Activated CD8-positive, alpha-beta memory T cell treated with anti-CD3 and anti-CD28 coated beads for 48 hours (primary cell): Measurements from ENCODE around the gene RCVRN.
"Not testable (repeated sequence)": the region's sequence is repeated elsewhere in the genome, so short reads cannot be mapped to it uniquely, and the experiment has no call there.

Experiments used
- DNase-seq, 3 experiments: peaks; one replicate each; pipeline ENCODE4 v3.0.0-alpha.2; 2020; ENCODE audit warnings: low read depth in 2 of 3, low spot score in 2 of 3

RCVRN gene

DNA sequence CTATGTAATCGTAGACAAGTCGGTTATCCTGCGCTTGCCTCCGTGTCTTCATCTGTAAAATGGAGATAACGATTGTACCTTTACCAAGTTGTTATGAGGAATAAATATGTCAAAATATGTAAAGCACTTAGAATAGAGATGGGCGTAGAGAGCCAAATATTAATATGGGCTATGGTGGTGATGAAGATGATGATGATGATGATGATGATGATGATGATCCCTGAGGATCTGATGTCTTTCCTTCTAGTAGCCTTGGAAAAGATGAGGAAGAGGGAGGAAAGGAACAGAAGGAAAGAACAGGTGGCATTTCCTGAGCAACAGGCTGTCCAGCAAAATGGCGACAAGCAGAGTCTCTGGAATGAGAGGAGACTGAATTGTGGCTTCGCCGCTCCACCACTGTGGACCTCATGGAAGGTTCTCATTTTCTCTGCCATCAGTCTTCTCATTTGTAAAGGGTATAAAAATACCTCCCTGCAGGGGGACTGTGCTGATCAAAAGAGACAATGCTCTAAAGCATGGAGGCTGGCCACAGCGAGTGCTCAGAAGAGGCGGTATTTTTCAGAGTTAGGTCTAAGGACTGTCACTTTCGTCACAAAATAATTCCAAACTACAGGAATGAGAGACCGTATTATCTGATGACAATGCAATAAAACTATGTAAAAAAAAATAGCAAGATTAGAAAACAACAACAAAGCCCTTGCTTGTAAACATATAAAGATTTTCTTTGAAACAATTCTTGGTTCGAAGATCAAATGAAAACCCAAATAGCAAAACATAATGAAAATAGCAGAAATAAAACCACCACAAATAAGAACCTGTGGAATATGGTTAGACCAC, 17.2 kb upstream of the RCVRN start:
- no peak for DNase-seq

DNA sequence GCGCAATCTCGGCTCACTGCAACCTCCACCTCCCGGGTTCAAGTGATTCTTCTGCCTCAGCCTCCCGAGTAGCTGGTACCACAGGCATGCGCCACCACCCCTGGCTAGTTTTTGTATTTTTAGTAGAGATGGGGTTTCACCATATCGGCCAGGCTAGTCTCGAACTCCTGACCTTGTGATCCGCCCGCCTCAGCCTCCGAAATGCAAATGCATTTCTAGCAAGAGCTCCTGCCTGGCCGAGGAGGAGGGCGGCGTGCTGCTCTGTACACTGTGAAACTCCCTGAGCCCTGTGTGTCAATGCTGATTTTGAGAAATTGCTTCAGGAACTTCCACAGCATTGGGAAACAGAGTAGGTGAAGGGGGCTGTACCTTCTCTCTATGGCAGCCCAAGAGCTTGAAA, 16.1 kb upstream of the RCVRN start:
- DNase-seq: not testable (repeated sequence)

- DNase-seq: no peak
These were observed 13.8 kb upstream of the RCVRN start for GRCh38 chr17:9918804-9919352.

- no peak for DNase-seq
These were observed 13.3 kb upstream of the RCVRN start for GRCh38 chr17:9918352-9918751.

GRCh38 chr17:9917801-9918200, 12.7 kb upstream of the RCVRN start:
- no peak for DNase-seq

DNA sequence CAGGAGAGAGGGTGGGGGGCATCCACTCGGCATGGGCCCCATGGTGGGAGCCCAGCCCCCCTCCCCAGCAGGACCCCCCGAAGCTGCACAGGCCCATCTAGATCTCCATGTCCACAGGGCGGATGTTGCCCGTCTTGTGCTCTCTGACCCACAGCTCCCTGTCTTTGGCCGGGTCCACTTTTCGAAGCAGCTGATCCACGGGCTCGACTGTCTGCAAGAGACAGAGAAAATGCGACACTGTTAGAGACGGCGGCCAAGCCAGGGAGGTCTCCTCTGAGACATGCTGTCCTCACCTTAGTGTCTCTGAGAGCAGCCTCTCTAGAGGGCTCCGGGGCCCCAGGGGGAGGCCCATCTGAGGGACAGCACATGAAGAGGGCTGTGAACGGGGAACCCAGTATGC, 12.1 kb upstream of the RCVRN start:
- DNase-seq: no peak

DNA sequence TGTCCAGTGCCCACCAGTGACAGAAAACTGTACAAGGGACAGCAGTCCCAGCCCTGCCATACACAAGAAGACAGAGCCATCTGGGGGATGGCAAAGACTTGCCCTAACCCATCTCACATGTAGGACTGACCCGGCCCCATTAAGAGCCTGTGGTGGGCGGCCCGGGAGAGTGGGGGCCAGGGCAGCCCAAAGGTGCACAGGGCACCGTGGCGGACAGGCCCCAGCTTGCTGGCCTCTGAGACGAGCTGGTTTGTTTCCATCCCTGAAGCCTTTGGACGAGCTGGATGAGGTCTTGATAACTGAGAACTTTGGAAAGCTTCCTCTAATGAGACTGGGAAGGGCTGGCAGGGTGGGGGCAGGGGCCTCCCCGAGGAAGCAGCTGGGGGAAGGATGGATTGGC, 11.0 kb upstream of the RCVRN start:
- no peak for DNase-seq

GRCh38 chr17:9913476-9913875, 8.4 kb upstream of the RCVRN start:
- DNase-seq: no peak

DNA sequence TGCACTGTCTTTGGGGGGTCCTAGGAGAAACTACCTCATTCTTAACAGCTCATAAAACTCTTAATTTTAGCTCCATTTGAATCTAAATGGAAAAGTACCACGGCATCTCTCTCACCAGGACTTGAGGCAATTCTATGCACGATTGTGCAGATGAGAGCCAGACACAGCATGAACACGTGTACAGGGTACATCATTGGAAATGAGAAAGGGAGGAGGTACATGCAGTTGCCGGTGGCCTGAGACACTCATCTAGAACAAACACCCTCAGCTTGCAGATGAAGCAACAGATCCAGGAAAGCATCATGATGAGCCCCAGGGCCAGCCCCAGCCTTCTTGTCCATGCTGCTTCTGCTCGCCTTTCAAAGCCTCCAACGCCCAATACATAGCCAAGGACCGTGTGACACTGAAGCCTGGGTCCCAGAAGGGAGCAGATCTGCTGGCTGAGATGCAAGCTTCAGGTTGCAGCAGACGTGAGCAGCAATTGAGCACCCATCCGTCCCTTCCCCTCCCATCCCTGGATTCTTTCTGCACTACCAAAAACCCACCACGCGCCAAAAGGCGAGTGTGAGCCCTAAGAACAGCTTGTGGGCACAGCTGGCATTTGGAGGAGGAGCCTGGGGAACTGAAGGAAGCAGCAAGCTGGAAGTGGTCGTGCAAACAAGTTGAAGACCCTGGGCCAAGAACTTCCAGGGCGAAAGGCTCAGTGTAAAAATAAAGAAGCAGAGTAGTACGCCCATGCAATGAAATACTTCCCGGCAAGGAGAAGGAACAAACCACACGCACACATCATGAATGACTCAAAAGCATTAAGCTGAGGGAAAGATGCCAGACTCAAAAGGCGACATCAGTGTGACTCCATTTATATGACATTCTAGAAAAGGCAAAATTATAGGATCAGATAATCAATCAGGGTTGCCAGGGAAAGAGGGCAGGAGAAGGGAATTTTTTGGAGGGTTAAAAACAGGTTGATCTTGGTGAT, 7.3 kb upstream of the RCVRN start:
- no peak for DNase-seq

DNA sequence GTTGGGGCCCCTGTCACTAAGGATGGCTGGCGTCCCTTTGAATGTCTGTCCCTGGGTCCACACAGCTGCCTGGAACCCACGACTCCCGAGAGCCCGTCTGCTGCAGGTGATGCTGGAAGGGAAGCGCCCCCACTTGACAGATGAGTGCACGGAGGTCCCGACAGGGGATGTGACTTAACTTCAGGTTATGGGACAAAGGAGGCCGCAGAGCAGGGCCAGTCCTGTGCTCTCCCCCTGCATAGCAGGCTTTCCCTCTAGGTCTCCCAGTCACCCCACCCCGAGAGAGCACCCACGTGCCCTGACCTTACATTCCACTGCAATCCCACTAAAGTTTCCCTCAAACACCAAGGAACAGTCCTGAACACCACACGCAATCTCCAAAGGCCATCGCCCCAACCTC, 6.0 kb upstream of the RCVRN start:
- no peak for DNase-seq

- no peak for DNase-seq
These were observed 3.6 kb upstream of the RCVRN start for GRCh38 chr17:9908649-9909042.

- DNase-seq: no peak
These were observed 3.0 kb upstream of the RCVRN start for GRCh38 chr17:9907883-9908648.

- no peak for DNase-seq
These were observed 2.1 kb upstream of the RCVRN start for GRCh38 chr17:9907131-9907530.

DNA sequence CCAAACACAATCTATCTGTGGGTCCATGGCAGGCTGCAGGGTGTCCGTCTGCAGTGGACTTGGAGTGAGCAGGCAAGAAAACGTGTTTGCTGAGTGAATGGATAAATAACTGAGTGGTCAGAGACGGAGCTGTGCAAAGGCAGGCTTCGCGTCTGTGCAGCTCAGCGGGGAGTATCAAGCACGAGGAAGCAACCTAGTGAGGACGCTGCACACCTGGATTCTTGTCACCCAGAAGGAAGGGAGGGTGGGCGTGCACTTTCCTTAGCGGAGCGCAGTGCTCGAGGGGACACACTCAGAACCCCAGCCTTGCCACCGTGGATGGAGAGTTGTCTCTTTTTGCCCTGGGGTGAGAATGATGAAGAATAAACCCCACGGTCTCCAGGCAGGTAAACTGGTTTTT, 1.5 kb upstream of the RCVRN start:
- DNase-seq: no peak

GRCh38 chr17:9905902-9906301, 831 bp upstream of the RCVRN start:
- DNase-seq: no peak

DNA sequence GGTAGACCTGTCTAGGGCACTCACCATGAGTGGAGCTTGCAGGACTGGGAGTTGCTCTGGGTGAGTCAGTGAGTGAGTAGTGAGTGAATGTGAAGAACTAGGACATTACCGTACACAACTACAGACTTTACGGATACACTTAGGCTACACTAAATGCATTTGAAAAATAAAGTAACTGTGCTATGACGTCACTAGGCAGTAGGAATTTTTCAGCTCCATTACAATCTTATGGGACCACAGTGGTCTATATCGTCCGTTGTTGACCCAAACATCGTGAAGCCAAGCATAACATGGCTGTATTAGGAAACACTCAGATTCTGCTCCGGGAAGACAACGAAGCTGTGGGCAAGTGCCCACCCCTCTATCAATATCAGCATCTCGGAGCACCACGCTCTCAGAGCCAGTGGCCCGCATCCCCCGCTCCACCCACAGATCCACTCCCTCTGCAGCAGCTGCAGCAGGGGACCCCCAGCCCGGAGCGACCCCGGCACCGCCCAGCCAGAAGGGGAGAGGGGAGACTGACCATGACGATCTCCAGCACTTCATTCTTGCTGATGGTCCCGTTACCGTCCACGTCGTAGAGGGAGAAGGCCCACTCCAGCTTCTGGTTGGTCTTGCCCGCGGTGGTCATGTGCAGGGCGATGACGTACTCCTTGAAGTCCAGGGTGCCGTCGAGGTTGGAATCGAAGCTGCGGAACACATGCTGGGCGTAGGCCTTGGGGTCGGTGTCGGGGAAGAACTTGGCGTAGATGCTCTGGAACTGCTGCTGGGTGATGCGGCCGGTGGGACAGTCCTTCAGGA, 594 bp downstream of the RCVRN start:
- no peak for DNase-seq

GRCh38 chr17:9902120-9902519, 3.0 kb downstream of the RCVRN start:
- no peak for DNase-seq

DNA sequence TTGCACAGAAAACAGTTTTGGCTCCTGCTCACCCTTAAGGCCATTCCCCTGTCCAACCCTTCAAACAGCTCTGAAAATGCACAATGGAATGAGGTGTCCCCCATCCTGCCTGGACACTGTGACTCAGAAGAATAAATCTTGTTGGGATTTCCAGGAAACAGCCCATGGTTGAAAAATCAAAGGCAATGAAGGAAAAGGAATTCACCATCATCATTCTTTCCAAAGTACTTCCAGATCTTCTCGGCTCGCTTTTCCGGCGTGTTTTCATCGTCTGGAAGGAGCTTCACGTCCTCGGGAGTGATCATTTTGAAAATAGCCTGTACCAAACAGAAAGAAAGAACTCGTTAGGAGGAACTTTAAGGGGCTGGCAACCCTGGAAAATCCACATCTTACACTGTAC, 4.3 kb downstream of the RCVRN start:
- DNase-seq: no peak

GRCh38 chr17:9900044-9900594, 5.0 kb downstream of the RCVRN start:
- DNase-seq: no peak
